Measurements from ENCODE around the gene PLEKHH2. TPM values are rescaled to one million over a fixed set of nuclear protein-coding genes. Genes with fewer than 3 reads are reported as not detected.
A peak's percentile ranks its signal among the peaks of the same experiment; 100 is the strongest.
"Not testable (repeated sequence)": the region's sequence is repeated elsewhere in the genome, so short reads cannot be mapped to it uniquely, and the experiment has no call there.

PLEKHH2 gene
- total RNA-seq: 0.12 and 0.13 TPM in 2 replicates

DNA sequence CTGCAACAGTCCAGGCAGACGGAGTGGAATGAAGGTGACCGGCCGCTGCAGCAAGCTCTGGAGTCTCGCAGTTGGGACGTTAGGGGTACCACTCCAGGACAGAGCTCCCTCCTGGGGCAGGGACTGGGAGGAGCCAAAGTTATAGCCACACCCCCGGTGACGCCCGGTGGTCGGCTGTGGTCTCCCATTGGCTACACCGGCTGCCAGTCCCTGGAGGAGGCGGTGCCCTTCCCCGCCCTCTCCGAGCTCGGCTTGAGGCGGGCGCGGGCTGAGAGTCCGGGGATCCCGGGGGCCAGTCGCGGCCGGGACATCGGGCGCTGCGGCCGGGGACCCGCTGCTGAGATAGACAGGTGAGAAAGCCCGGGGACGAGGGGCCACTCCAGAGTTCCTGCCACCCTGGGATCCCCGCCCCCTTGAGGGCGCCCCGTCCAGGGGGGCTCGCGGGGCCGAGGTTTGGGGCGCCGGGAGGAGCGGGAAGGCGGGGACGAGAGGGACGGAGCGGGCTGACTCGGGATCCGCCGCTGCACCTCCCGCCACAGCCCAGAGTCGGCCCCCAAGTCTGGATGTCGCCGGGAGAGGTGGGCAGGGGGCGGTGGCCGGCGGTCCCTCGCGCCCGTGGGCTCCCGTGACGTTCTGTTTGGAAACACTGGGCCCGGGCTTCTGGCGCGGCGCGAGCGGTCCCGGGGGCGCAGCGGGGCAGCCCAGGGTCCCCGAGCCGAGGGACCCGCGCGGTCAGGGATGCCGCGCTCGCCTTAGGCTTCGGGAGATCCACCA lies at the start of gene PLEKHH2:
Gene PLEKHH2 (plus strand): TSS at position 231 of the 774 bp plus-strand sequence. CDS start 7,414 bp downstream, outside the sequence.
- DNase-seq (ENCODE audit: low spot score): peak; percentile 81
- Mint-ChIP-seq H3K27ac (no peak within 1 kb of the TSS), H3K27me3 (ENCODE audit: insufficient read depth) (peaks cover 45% of the 10 kb centered on the region), H3K4me1 (ENCODE audit: low read depth) (peaks cover 6% of the 10 kb centered on the region), H3K9me3 (peaks cover 10% of the 10 kb centered on the region), H3K4me3 (peak within 1 kb of the TSS; percentile 84), H3K36me3 (ENCODE audit: low read depth) (no peaks in the 10 kb centered on the region)
- intact Hi-C loops (cut with micrococcal nuclease): loop anchor here (1.0 to 2.0 kb wide), 2 partner anchors 41 to 136 kb away; partner anchors contain the start of gene THADA

DNA sequence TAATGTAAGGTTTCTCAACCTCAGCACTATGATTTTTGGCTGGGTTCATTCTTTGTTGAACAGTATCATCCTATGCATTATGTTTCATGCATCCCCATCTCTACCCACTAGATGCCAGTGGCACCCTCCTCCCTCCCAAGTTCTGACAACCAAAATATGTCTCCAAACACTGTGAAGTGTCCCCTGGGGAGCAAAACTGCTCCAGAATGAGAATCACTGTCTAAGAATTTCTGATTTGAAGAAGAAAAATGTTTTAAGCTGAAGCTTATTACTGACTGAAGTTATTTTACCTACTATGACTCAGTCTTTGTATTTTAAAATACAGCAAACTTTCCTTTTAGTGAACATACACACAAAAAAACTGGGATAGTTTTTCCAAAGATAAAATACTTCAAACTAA lies 44.6 kb upstream of the PLEKHH2 start:
- peaks cover 23% of the 10 kb centered on the region for H3K36me3 Mint-ChIP-seq (ENCODE audit: low read depth)

DNA sequence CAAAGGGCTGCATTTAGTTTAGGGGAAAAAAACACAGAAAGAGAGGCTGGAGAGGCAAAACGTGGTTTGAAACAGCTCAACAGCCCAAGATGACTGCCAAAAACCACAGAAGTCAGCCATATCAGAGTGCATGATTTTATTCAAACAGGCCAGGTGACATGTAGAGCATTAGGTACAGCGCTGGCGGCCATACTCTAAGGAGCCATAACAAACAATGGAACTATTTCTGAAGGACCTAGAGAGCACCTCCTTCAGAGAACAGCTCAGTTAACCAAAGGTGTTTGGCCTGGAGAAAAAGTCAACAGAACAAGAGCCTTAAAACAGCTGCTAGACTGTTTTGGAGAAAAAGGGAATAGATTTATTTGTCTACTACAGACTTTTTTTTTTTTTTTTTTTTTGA lies 43.8 kb upstream of the PLEKHH2 start:
- H3K9me3 Mint-ChIP-seq: no peaks in the 10 kb centered on the region
- peaks cover 18% of the 10 kb centered on the region for H3K36me3 Mint-ChIP-seq (ENCODE audit: low read depth)
- H3K4me1 Mint-ChIP-seq (ENCODE audit: low read depth): peaks cover 41% of the 10 kb centered on the region
- intact Hi-C loops (cut with micrococcal nuclease): no loop called here
- H3K27me3 Mint-ChIP-seq (ENCODE audit: insufficient read depth): no peaks in the 10 kb centered on the region
- H3K27ac Mint-ChIP-seq: no peak overlapping the region
- no peak for DNase-seq (ENCODE audit: low spot score)
- peak overlapping the region; percentile 54 for H3K4me3 Mint-ChIP-seq

More for the DNA sequence above, 44.6 kb upstream of the PLEKHH2 start:
- Mint-ChIP-seq H3K4me1 (ENCODE audit: low read depth) (peaks cover 35% of the 10 kb centered on the region), H3K27me3 (ENCODE audit: insufficient read depth) (no peaks in the 10 kb centered on the region), H3K9me3 (no peaks in the 10 kb centered on the region), H3K4me3 (no peak overlapping the region), H3K27ac (no peak overlapping the region)
- intact Hi-C loops (cut with micrococcal nuclease): no loop called here
- DNase-seq (ENCODE audit: low spot score): no peak

DNA sequence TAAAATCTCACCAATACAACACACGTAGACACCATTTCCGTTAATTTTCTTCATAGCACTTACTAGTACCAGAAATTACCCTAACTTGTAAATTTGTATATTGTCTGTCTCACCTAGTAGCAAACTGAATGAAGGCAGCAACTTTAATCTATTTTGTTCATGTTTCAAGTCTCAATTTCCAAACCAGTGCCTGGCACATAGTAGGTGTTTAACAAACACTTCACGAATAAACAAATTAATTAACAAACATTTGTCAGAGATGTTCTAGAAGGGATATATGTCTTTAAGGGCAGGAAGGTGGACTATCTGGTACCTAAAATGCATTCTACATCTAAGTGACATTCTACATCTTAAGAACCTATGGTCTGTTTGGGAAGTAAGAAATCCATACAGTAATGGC lies 42.2 kb upstream of the PLEKHH2 start:
- H3K27me3 Mint-ChIP-seq (ENCODE audit: insufficient read depth): peaks cover 2% of the 10 kb centered on the region
- intact Hi-C loops (cut with micrococcal nuclease): loop anchor here (1.0 to 5.0 kb wide), 3 partner anchors 36 to 402 kb away; partner anchors contain the start of gene LRPPRC
- no peaks in the 10 kb centered on the region for H3K9me3 Mint-ChIP-seq
- peak overlapping the region; percentile 96 for H3K4me3 Mint-ChIP-seq
- H3K4me1 Mint-ChIP-seq (ENCODE audit: low read depth): peaks cover 42% of the 10 kb centered on the region
- peaks cover 10% of the 10 kb centered on the region for H3K36me3 Mint-ChIP-seq (ENCODE audit: low read depth)
- no peak for DNase-seq (ENCODE audit: low spot score)
- peak overlapping the region; percentile 98 for H3K27ac Mint-ChIP-seq

DNA sequence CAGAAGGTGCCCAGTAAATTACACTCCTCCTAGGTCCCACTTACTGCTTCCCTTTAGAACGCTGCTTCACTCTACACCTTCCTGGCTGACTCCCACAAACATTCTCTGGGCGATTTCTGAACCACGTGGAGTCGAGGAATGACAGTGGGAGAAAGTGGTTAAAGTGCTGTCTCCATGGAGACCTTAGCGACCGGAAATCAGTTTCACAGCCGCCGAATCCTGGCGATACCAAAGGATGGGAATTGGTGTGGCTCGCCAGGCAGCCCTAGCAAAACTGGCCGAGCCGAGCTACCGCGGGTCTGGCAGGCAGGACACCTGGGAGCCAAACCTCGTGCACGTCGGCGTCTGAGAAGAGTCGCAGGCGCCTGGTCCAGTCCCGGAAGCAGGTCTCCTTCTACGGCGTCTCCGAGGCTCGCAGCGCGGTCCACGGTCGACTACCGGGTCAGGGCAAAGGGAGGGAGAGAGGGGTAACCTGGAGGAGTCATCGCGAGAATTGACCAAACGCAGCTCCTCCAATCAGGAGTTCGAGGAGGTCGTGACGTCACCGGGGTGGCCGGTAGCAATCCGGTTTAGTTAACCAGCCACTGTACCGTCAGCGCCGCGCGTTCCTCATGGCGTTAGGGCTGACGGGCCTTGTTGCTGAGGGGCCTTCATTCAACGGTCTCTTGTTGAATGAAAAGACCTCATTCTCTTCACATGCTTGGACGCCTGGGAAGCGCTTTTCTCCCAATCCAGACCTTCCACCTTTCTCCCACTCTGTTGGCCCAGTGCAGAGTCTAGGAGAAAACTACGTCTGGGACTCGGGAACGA lies 41.3 kb upstream of the PLEKHH2 start, which contains the start of gene THADA:
Gene THADA (minus strand): TSS at position 436 of the 810 bp plus-strand sequence. CDS start 3,646 bp downstream, outside the sequence.
- peak; percentile 97 for DNase-seq (ENCODE audit: low spot score)
- Mint-ChIP-seq H3K27ac (peak within 1 kb of the TSS; percentile 98), H3K4me3 (peak within 1 kb of the TSS; percentile 96), H3K27me3 (ENCODE audit: insufficient read depth) (peaks cover 2% of the 10 kb centered on the region), H3K9me3 (no peaks in the 10 kb centered on the region), H3K36me3 (ENCODE audit: low read depth) (peaks cover 10% of the 10 kb centered on the region), H3K4me1 (ENCODE audit: low read depth) (peaks cover 42% of the 10 kb centered on the region)
- intact Hi-C loops (cut with micrococcal nuclease): loop anchor here (1.0 to 5.0 kb wide), 13 partner anchors 9 to 786 kb away; partner anchors contain the start of genes CAMKMT, DYNC2LI1, LRPPRC and PLEKHH2

DNA sequence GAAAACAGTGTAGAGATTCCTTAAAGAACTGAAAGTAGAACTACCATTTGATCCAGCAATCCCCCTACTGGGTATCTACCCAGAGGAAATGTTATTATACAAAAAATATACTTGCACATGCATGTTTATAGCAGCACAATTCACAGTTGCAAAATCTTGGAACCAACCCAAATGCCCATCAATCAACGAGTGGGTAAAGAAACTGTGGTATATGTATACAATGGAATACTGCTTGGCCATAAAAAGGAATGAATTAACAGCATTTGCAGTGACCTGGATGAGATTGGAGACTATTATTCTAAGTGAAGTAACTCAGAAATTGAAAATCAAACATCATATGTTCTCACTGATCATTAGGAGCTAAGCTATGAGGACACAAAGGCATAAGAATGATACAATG lies 36.5 kb upstream of the PLEKHH2 start:
- H3K4me3 Mint-ChIP-seq; intact Hi-C loops (cut with micrococcal nuclease); H3K27me3 Mint-ChIP-seq (ENCODE audit: insufficient read depth); H3K36me3 Mint-ChIP-seq (ENCODE audit: low read depth); H3K27ac Mint-ChIP-seq; DNase-seq (ENCODE audit: low spot score); H3K9me3 Mint-ChIP-seq: not testable (repeated sequence)
- H3K4me1 Mint-ChIP-seq (ENCODE audit: low read depth): peaks cover 31% of the 10 kb centered on the region

DNA sequence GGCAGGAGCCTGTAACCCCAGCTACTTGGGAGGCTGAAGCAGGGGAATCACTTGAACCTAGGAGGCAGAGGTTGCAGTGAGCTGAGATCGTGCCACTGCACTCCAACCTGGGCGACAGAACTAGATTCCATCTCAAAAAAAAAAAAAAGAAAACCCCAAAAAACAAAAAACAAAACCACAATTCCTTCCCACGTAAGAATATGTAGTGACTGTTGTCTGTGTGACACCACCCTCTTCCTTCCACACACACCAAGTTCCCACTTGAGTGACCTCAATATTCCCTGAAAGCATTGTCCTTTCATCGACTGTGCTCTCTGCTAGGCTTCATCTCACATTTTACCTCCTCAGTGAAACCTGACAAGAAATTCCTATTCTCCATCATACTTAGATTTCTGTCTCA lies 32.4 kb upstream of the PLEKHH2 start:
- Mint-ChIP-seq H3K4me3 (peak overlapping the region; percentile 62), H3K4me1 (ENCODE audit: low read depth) (peaks cover 17% of the 10 kb centered on the region), H3K36me3 (ENCODE audit: low read depth) (peaks cover 1% of the 10 kb centered on the region), H3K27ac (peak overlapping the region; percentile 84), H3K9me3 (no peaks in the 10 kb centered on the region), H3K27me3 (ENCODE audit: insufficient read depth) (peaks cover 2% of the 10 kb centered on the region)
- intact Hi-C loops (cut with micrococcal nuclease): loop anchor here (1.0 kb wide), 1 partner anchor 8 kb away; the partner anchor contains the start of gene THADA
- DNase-seq (ENCODE audit: low spot score): no peak

DNA sequence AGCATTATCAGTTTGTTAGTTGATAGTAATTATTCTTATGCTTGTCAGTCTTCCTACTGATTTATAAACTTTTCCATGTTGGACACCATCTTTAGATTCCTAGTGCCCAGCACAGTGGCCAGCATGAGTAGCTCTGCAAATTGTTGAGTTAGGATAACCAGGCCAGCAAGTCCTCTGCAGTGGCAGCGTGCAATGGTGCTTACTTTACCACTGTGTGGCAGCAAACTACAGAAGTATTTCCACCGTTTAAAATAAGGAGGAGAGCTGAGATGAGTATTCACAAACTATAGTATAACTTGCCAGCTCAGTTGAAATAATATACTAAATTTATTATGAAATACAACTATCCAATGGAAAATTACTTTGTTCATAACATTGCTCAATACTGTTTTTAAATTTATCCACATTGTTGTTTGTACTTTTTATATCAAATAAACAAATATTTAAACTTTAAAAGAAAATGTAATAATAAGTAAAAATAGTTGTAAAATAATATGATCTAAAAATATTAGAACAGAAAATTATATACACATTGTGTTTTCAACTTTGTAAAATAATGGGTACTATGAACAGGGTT lies 31.9 kb upstream of the PLEKHH2 start:
- Mint-ChIP-seq H3K27me3 (ENCODE audit: insufficient read depth) (peaks cover 2% of the 10 kb centered on the region), H3K36me3 (ENCODE audit: low read depth) (peaks cover 1% of the 10 kb centered on the region), H3K27ac (peak overlapping the region; percentile 84), H3K4me1 (ENCODE audit: low read depth) (peaks cover 17% of the 10 kb centered on the region), H3K9me3 (no peaks in the 10 kb centered on the region), H3K4me3 (peak overlapping the region; percentile 62)
- intact Hi-C loops (cut with micrococcal nuclease): loop anchor here (1.0 kb wide), 1 partner anchor 9 kb away; the partner anchor contains the start of gene THADA
- peak; percentile 8 for DNase-seq (ENCODE audit: low spot score)

DNA sequence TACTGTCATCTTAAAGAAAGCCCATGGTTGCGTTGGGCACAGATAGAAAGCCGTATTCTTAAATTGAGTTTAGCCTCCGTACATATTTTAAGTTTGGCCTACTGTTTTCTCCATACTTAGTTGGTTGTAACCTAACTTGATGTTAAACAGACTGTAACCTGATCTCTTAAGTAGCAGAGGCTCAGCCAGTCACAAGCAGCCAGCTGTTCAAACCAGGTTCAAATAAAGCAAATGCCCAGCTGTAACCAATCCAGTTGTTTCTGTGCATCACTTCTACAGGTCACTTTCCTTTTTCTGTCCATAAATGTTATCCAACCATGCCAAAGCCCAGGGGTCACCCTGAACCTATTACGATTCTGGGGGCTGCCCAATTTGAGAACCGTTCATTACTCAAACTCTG lies 31.2 kb upstream of the PLEKHH2 start:
- Mint-ChIP-seq H3K27ac (no peak overlapping the region), H3K9me3 (no peaks in the 10 kb centered on the region), H3K4me1 (ENCODE audit: low read depth) (peaks cover 17% of the 10 kb centered on the region), H3K36me3 (ENCODE audit: low read depth) (peaks cover 1% of the 10 kb centered on the region), H3K27me3 (ENCODE audit: insufficient read depth) (peaks cover 3% of the 10 kb centered on the region), H3K4me3 (no peak overlapping the region)
- DNase-seq (ENCODE audit: low spot score): no peak
- intact Hi-C loops (cut with micrococcal nuclease): loop anchor here (1.0 kb wide), 1 partner anchor 10 kb away; the partner anchor contains the start of gene THADA

DNA sequence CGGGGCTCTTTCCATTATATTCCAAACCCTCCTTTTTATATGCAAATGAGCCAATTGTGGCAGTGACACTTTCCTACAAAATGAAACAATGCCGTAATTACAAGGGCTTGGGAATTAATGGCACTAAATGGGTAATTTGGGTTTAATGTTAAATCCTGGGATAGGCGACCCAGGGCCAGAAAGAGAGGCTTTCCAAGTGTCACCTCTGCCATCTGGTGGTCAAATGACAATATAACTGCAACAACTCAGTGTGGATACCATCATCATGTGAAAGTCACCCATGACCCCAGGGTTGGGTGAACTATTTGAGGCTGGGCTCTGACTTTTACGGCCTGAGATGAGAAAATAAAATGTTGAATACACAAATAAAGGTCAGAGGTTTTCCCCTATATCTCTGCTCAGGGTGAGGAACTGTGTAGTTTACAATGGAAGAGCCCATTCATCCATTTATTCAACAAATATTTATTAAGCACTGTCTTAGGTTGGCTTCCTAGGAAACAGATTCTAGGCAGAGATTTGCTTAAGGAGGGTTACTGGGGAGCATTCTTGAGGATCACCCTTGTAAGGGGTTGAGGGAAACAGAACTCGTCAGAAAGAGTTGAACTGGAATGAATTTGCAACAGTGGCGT lies 27.7 kb upstream of the PLEKHH2 start:
- no peaks in the 10 kb centered on the region for H3K9me3 Mint-ChIP-seq
- intact Hi-C loops (cut with micrococcal nuclease): loop anchor here (1.0 kb wide), 6 partner anchors 13 to 782 kb away; partner anchors contain the start of gene THADA
- no peak overlapping the region for H3K4me3 Mint-ChIP-seq
- H3K36me3 Mint-ChIP-seq (ENCODE audit: low read depth): peaks cover 3% of the 10 kb centered on the region
- peaks cover 13% of the 10 kb centered on the region for H3K4me1 Mint-ChIP-seq (ENCODE audit: low read depth)
- H3K27ac Mint-ChIP-seq: no peak overlapping the region
- peak; percentile 10 for DNase-seq (ENCODE audit: low spot score)
- H3K27me3 Mint-ChIP-seq (ENCODE audit: insufficient read depth): peaks cover 7% of the 10 kb centered on the region

DNA sequence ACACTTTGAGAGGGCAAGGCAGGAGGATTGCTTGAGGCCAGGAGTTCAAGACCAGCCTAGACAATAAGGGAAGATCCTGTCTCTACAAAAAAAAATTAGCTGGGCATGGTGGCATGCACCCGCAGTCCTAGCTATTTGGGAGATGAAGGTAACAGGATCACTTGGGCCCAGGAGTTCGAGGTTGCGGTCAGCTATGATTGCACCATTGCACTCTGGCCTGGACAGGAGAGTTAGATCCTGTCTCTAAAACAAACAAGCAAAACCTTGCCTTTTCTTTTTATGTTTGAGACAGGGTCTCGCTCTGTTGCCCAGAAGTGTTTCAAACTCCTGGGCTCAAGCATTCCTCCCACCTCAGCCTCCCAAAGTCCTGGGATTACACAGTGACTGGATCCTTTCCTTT lies 26.7 kb upstream of the PLEKHH2 start:
- H3K36me3 Mint-ChIP-seq (ENCODE audit: low read depth): peaks cover 1% of the 10 kb centered on the region
- no peak overlapping the region for H3K4me3 Mint-ChIP-seq
- H3K27ac Mint-ChIP-seq: no peak overlapping the region
- intact Hi-C loops (cut with micrococcal nuclease): loop anchor here (10.0 kb wide), 1 partner anchor 264 kb away; no protein-coding TSS in a partner anchor
- peaks cover 10% of the 10 kb centered on the region for H3K27me3 Mint-ChIP-seq (ENCODE audit: insufficient read depth)
- no peaks in the 10 kb centered on the region for H3K9me3 Mint-ChIP-seq
- no peak for DNase-seq (ENCODE audit: low spot score)
- H3K4me1 Mint-ChIP-seq (ENCODE audit: low read depth): peaks cover 5% of the 10 kb centered on the region

Measured in activated T-helper 1 cell treated with anti-CD3 and anti-CD28 coated beads, Interleukin-12 subunit alpha, Interleukin-12 subunit beta, Interleukin-2, Interleukin-4 antibody, amounts not matched to agents 30 ng/mL and 10 ng/mL and 1 ng/mL, durations not matched to agents 14 hours and 24 hours and 36 hours (primary cell).